HepG2 (cell line): ENCODE results near the gene TGM1. TPM values are rescaled to one million over a fixed set of nuclear protein-coding genes. Genes with fewer than 3 reads are reported as not detected.

ENCODE experiments used
- IRF2 ChIP-seq: IDR thresholded peaks from 2 replicates; pipeline ENCODE4 v1.6.1; 2018; ENCODE audit warnings: missing genetic modification reagents, missing compliant biosample characterization
- KDM5B ChIP-seq: sonication (generic); formaldehyde crosslinking; IDR thresholded peaks from 2 replicates; pipeline ENCODE4 v1.4.0; 2020; ENCODE audit warnings: missing genetic modification reagents, mild to moderate bottlenecking, borderline replicate concordance
- ZKSCAN1 ChIP-seq: fragments of 150-350 bp; IDR thresholded peaks from 2 replicates; pipeline ENCODE4 v1.6.1; 2014; ENCODE audit warnings: low read length
- ZNF253 ChIP-seq: sonication (generic); formaldehyde crosslinking; IDR thresholded peaks from 2 replicates; pipeline ENCODE4 v1.8.0; 2022; ENCODE audit warnings: mild to moderate bottlenecking, missing genetic modification reagents, borderline replicate concordance
- ZNF777 ChIP-seq: sonication (generic); formaldehyde crosslinking; IDR thresholded peaks from 2 replicates; pipeline ENCODE4 v1.4.0; 2020; ENCODE audit warnings: missing genetic modification reagents
- ZNF790 ChIP-seq: sonication (generic); formaldehyde crosslinking; IDR thresholded peaks from 2 replicates; pipeline ENCODE4 v1.8.0; 2022; ENCODE audit warnings: missing genetic modification reagents, mild to moderate bottlenecking, borderline replicate concordance
- polyA plus RNA-seq, 8 experiments: library from polyadenylated mRNA; depleted of rRNA in 3 of 8; stranded (reverse) in 7 of 8; unstranded in 1 of 8; fragments of >200 nt; fragmentation: Illumina TruSeq in 4 of 8; extraction: Trizol in 4 of 8; gene quantifications; 2 replicates each; pipeline versions ENCODE4 v1.2.1 to v1.2.3, GENCODE V29; 2011 to 2016; ENCODE audit warnings: low read depth in 4 of 8, missing spikeins in 1 of 8, mixed read lengths in 1 of 8; ENCODE audit not compliant: insufficient read depth in 1 of 8
- total RNA-seq, 5 experiments: library from RNA; depleted of rRNA; stranded (reverse); fragments of >200 nt; fragmentation: Illumina TruSeq; extraction: Trizol; gene quantifications; 2 replicates each; pipeline ENCODE4 v1.2.3, GENCODE V29; 2016; ENCODE audit warnings: low read depth in 1 of 5
- TF ChIP-seq, protein P1 (sequence below), 2 experiments: fragments of 450-650 bp in 1 of 2; sonication (generic) in 1 of 2; formaldehyde crosslinking in 1 of 2; IDR thresholded peaks; 2 replicates each; pipeline versions ENCODE4 v1.6.1 to v1.8.0; 2016 to 2022; ENCODE audit warnings: antibody characterized with exemption in 1 of 2, mild to moderate bottlenecking in 1 of 2, missing genetic modification reagents in 1 of 2
- TF ChIP-seq, protein P2 (sequence below): sonication (generic); formaldehyde crosslinking; IDR thresholded peaks from 2 replicates; pipeline ENCODE4 v1.5.0; 2020; ENCODE audit warnings: missing genetic modification reagents
- TF ChIP-seq, protein P3 (sequence below): sonication (generic); formaldehyde crosslinking; IDR thresholded peaks from 2 replicates; pipeline ENCODE4 v1.8.1; 2022; ENCODE audit warnings: low read depth, mild to moderate bottlenecking, missing genetic modification reagents

TGM1 gene
- total and polyA plus RNA-seq, 2 of the 13 experiments (the other 11 are each of a cell fraction or from before 2014, with no cell fraction given): 3.2 to 10.6 TPM

DNA sequence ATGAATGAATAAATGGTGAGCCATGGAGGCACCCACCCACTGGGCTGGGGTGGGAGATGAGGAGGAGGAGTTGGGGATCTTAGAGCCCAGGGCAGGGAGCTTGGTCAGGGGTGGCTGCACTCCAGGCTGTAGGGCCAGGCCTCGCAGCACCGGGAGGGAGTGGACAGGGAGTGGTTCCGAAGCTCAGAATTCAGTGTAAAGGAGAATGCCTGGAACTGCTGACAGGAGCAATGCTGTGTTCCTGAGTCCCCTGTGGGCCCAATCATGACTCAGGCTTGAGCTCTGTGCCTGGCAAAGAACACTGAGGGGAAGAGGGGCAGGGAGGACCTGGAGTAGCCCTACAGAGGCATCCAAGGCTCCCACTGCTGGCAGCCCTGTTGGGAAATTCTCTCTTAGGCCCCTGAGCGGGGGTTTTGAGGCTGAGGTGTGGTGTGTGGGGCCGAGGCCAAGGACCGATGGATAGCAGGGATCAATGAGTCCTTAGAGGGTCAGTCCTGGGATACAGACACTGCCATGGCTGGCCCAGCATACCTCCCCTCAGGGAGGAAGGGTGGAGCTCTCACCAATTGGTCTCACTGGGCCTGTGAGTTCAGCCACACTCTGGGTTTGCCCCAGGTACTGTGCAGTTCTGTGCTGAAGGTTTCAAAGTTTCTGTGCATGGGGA is 18.0 kb upstream of the TGM1 start (continued):
- TF ChIP-seq, protein P1, sequence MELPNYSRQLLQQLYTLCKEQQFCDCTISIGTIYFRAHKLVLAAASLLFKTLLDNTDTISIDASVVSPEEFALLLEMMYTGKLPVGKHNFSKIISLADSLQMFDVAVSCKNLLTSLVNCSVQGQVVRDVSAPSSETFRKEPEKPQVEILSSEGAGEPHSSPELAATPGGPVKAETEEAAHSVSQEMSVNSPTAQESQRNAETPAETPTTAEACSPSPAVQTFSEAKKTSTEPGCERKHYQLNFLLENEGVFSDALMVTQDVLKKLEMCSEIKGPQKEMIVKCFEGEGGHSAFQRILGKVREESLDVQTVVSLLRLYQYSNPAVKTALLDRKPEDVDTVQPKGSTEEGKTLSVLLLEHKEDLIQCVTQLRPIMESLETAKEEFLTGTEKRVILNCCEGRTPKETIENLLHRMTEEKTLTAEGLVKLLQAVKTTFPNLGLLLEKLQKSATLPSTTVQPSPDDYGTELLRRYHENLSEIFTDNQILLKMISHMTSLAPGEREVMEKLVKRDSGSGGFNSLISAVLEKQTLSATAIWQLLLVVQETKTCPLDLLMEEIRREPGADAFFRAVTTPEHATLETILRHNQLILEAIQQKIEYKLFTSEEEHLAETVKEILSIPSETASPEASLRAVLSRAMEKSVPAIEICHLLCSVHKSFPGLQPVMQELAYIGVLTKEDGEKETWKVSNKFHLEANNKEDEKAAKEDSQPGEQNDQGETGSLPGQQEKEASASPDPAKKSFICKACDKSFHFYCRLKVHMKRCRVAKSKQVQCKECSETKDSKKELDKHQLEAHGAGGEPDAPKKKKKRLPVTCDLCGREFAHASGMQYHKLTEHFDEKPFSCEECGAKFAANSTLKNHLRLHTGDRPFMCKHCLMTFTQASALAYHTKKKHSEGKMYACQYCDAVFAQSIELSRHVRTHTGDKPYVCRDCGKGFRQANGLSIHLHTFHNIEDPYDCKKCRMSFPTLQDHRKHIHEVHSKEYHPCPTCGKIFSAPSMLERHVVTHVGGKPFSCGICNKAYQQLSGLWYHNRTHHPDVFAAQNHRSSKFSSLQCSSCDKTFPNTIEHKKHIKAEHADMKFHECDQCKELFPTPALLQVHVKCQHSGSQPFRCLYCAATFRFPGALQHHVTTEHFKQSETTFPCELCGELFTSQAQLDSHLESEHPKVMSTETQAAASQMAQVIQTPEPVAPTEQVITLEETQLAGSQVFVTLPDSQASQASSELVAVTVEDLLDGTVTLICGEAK (IDR thresholded peaks at IDR 0.05): no peak
- TF ChIP-seq, protein P1 (CRISPR knock-in tag; IDR thresholded peaks at IDR 0.05): no peak
- TF ChIP-seq ZKSCAN1: no peak
- no peak for TF ChIP-seq IRF2 (CRISPR knock-in tag)
- no peak for TF ChIP-seq ZNF253 (CRISPR knock-in tag)
- TF ChIP-seq, protein P2, sequence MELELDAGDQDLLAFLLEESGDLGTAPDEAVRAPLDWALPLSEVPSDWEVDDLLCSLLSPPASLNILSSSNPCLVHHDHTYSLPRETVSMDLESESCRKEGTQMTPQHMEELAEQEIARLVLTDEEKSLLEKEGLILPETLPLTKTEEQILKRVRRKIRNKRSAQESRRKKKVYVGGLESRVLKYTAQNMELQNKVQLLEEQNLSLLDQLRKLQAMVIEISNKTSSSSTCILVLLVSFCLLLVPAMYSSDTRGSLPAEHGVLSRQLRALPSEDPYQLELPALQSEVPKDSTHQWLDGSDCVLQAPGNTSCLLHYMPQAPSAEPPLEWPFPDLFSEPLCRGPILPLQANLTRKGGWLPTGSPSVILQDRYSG (CRISPR knock-in tag): no peak
- no peak for TF ChIP-seq ZNF777 (CRISPR knock-in tag)
- TF ChIP-seq KDM5B: 0 out of 2 replicates have a peak, but pooled peaks have one; percentile 31
- TF ChIP-seq, protein P3, sequence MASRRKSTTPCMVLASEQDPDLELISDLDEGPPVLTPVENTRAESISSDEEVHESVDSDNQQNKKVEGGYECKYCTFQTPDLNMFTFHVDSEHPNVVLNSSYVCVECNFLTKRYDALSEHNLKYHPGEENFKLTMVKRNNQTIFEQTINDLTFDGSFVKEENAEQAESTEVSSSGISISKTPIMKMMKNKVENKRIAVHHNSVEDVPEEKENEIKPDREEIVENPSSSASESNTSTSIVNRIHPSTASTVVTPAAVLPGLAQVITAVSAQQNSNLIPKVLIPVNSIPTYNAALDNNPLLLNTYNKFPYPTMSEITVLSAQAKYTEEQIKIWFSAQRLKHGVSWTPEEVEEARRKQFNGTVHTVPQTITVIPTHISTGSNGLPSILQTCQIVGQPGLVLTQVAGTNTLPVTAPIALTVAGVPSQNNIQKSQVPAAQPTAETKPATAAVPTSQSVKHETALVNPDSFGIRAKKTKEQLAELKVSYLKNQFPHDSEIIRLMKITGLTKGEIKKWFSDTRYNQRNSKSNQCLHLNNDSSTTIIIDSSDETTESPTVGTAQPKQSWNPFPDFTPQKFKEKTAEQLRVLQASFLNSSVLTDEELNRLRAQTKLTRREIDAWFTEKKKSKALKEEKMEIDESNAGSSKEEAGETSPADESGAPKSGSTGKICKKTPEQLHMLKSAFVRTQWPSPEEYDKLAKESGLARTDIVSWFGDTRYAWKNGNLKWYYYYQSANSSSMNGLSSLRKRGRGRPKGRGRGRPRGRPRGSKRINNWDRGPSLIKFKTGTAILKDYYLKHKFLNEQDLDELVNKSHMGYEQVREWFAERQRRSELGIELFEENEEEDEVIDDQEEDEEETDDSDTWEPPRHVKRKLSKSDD (CRISPR knock-in tag): no peak
- TF ChIP-seq ZNF790 (CRISPR knock-in tag): 0 out of 2 replicates have a peak, but pooled peaks have one; percentile 22
- TF ChIP-seq, all 625 proteins: peak for 6
